HG03139 (cell line): ENCODE data around the gene CACNA2D2.

Experiments used
- ATAC-seq: cut with Tn5 transposase; IDR thresholded peaks from one replicate; pipeline ENCODE4 v1.9.1; 2021; ENCODE audit not compliant: unreplicated experiment

CACNA2D2 gene

DNA sequence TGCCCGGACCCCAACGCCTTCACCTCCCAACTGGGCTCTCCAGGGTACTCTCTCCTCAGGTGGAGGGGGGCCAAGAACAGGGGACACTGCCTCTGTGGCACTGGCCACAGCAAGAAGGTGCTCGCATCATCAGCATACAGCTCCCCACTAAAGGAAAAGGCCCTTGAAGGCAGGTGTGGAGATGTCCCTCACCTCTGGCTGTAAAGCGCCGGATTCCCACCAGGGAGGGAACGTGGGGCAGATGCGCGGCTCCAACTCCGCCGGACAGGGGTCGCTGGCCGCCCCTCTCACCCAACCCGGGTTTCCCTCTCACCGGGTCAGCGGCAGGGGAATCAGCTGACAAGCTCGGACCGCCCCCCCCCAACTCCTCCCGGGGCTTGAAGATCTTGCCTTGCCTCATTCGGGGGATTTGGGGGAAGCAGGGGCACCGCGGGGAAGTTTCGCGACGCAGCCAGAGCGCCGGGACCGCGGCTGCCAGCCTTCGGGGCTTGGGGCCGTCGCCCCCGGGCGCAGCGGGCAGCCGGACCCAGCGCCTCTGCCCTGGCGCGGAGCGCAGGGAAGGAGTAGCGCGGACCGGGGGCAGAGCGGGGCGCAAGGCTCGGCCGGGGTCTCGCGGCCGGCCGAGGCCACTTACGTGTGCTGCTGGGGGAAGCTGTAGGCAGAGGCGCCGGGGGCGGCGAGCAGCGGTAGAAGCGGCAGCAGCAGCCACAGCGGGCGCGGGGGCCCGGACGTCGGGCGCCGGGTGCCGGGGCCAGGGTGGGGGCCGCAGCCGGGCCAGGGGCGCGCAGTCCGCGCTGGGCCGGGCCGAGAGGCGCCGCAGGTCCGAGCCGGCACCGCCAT is 630 bp downstream of the CACNA2D2 start:
- ATAC-seq: no peak

DNA sequence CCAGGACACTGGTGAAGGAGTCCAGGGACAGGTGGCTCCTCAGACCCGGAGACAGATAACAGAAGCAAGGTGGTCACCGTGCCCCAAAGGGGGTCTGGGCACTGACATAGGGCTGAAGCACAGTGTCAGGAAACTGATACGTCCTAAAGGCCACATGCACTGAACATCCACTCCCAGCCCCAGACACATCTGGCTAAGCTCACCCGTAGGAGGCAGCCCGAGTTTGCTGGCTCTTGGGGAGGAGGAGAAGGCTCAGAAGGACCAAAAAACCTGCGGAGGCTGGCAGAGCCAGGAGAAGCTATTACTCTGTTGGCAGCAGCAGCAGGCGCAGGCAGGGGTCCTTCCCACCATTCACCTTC is 1.2 kb downstream of the CACNA2D2 start:
- ATAC-seq: no peak

DNA sequence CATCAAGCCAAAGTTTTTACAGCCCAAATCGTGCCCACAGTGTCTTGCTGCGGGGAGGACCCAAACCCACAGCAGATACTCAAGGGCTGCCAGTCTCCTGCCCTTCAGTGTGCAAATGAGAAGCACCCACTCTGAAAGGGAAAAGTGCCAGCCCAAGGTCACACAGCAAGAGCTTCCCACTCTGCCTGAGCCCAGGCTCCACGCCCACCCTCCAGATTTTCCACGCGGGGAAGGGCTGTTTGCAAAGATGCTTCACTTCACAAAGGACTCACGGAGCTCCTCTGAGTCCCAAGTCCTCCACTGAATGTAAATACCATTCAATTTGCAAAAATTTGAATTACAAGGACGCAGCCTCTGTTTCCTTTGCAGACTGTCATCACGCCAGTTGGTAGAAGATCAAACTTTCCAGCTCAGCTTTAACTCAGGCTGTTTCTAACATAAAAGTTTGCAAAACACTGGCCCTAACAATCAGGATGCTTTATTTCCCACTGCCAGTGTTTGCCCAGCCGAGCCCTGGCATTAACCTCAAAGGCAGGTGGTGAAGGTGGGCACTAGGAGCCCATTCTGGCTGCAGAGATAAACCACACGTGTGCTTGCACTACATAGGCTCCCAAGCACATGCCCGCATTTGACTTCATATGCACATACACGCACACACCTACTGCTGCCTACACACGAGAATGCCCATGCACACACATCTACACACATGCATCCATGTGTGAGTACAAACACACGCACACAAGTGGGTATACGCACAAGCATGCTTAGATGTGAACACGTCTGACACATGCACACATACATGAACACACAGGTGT is 7.6 kb downstream of the CACNA2D2 start:
- ATAC-seq: no peak

DNA sequence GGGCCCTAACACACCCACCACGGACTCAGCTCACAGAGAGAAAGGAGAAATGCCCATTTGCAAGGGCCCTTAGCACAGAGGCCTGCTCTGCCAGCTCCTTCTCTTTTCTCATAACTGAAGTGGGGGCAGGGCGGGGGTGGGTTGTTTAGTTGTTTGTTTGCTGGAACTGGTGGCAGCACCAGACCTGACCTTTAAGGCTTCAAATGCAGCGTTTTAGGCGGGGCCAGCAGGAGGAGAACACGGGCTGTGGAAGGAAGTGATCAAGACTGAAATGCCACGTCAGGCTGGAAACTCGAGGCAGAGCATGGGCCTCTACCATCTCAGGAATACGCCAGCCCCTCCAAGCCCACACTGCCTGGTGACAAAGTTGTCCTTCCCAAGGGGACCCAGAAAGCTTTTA is 9.3 kb downstream of the CACNA2D2 start:
- no peak for ATAC-seq

DNA sequence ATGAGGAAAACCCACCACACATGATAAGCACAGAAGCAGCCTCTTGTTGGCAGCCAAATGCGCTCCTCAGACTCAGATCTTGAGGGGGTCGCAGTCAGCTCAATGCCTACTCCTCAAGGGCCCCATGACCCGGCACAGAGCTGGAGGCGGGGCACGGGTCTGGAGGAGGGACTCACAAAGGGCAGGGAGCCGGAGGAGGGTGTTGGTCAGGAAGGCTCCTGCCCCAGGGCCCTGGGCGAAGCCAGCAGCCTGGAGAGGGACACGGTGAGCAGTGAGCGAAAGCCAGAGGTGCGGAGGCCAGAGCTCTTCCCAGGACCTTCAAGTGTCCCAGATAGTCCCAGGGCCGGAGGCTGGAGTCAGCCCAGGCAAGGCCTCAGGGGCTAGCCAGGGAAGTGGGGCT is 9.8 kb downstream of the CACNA2D2 start:
- ATAC-seq: no peak

DNA sequence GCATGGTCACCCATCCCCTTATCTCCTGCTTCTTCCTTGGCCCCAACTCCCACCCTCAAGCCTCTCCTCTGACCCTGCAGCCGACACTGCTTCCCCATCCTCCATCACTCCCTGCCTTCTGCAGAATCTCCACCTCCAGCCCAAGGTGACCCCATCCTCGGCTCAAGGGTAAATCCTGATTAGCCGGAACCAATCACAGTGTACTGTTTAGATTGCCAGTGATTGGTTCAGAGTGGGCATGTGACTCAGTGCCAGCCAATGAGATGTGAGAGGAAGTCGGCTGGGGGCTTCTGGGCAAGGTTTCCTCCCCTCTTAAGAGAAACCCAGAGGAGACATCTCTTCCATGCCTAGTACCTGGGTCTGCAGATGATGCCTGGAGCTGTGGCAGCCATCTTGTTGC is 10.3 kb downstream of the CACNA2D2 start:
- ATAC-seq: no peak

DNA sequence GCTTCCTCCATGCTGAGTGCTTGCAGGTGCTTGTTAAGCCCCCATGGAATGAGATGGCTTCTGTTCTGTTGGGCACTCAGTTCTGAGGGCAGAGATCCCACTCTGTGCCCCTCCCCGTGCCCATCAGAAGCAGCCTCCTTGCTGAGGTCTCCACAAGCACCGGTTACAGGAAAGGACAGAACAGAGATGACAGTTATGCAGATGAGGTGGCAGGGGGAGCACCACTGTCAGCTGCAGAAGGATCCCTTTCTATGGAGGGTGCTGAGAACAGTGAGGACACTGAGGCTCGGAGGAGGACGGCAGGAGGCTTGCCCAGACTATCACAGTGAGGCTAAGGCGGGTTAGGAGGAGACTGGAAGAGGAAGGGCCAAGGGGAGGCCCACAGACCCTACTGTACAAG is 12.4 kb downstream of the CACNA2D2 start:
- no peak for ATAC-seq

DNA sequence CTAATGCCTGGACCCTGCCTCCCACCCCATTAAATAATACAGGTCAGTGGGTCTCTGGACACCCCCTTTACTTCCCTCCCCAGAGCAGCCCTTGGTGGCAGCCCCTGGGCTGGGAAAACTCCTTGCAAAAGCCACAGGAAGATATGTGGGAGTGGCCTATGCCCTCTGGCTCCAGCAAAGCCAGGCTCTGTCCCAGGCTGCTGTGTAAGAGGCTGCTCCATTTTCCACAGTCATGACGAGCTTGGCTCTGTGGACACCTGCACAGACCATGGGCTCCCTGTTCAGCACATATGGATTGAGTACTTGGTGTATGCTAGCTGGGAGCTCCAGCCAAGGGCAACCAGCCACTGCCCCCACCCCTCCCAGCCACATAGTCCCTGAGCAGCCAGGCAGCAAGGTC is 13.0 kb downstream of the CACNA2D2 start:
- no peak for ATAC-seq

DNA sequence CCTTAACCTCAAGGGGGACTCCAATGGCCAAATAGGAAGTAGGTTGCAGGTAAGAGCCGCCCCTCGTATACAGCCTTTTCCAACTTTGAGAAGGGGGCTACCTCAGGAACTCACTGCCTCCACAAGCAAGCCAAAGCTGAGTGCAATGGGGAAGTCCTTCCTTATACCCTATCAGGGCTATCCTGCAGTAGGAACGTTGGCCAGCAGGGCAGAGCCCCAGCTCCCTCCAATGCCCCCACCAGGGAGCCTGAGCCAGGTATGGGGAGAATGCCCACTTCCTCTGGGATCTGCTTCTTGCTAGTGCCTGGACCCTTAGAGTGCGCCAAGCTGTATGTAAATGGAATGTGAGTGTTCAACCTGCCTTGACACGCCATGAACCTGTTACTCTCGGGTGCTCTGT is 16.3 kb downstream of the CACNA2D2 start:
- no peak for ATAC-seq

DNA sequence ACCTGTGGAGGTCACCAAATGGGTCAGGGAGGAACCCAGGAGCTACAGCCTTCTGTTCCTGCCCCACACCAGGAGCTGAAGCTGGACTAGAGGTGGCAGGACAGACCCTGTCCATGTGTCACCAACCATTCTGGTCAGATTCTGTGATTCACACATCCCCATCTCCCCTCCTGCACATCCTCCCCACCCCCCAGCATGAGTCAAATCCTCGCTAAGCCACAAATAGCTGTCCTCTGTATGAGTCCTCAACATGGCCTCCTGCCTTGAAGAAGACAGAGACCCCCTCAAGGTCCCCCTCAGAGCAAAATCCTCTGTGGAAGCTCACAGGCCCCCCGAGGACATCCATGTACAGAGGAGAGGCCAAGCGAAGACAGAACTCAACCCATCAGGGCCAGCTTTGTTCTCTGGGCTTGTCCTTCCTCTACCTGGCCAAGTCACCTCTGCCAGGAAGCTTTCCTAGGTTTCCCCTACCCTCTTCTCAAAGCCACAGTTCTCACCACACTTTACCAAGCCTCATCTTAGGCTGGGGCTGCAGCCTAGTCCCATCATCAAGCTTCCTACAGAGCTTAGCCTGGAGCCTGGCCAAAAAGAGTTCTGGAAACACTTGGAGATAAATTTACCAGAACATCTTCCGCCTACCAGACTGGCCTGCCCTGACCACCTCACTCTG is 17.1 kb downstream of the CACNA2D2 start:
- no peak for ATAC-seq

DNA sequence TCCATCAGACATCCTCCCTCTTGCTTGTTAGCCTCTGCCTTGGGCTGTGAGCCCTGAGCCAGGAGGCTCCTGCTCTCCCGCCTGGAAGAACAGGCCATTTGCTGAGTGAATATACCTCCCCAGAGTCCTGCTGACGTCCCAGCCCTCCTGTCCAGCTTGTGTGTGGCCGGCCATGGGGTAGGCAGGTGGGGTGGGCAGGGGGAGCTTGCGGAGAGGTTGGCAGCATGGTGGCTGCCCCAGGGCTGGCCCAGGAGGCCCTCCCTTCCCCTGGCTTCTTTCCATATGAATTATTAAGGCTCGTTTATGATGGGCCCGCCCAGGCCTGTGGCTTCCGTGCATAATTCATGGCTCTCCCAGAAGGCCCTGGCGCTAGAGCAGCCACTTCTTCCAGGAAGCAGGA is 18.7 kb downstream of the CACNA2D2 start:
- ATAC-seq: no peak

DNA sequence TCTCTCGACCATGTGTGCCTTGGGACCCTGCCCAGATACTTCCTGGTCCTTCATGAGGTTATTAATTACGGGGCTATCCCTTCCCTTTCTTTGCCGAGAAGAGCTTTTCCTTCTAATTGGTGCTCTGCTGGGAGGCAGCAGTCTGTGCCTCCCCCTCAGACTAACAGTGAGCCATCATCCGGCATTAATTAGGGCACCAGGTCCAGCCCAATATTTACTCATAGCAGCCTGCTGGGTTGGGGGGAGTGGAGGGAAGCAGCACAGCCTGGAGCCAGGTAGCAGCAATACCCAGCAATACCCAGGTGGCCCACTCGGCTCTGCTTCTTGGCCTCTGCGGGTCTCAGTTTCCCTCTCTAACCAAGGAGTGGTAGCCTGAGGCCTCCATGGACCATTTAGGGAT is 20.1 kb downstream of the CACNA2D2 start:
- ATAC-seq: no peak

DNA sequence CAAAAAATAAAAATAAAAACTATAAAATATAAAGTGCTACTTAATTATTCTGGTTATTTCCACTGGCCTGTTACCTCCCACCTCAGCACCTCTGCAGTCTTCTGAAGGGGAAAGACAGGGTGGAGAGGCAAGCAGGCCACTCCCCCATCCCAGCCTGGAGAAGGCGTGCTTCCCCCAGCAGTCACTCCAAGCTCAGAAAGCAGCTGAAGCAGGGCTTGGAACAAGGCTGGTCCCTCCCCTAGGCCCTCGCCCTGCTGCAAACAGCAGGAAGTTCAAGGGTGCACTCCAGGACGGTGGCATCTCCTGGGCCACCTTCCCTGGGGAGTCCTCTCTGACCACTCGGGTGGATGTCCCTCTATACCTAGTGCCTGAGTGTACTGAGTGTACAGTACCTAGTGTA is 21.4 kb downstream of the CACNA2D2 start:
- ATAC-seq: no peak

DNA sequence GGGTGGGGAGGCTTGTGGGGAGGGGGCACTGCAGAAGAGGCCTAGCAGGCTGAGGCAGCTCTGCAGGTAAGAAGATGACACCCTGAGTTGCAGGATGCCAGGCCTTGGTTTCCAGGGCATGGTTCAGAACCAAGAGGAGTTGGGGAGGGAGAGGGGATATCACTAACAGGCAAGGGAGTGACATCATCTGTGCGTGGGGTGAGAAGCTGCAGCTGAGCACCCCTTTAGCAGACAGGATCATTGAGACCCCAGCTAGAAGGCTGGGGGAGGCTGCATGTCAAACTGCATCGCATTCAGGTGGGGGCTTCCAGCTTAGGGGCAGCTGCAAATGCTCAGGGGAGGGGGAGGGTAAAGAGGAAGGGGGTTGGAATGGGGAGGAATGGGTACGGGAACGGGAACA is 23.0 kb downstream of the CACNA2D2 start:
- ATAC-seq: no peak

DNA sequence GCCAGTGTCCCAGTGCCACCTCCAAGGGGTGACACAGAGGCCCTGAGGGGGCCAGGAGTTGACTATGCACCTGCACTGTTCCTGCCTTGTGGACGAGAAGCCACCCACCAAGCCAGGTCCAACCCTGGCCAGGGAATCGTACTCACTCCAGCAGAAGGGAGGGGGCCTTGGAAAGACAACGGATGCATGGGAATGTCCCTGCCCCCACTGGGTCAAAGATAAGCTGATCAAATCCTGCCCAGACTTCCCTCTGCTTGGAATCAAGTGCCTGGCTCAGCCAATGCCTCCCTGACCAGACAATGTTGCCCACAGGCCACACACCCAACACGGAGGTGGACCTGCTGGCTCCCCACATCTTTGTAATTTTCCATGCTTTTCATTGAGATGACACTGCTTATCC is 23.9 kb downstream of the CACNA2D2 start:
- no peak for ATAC-seq

DNA sequence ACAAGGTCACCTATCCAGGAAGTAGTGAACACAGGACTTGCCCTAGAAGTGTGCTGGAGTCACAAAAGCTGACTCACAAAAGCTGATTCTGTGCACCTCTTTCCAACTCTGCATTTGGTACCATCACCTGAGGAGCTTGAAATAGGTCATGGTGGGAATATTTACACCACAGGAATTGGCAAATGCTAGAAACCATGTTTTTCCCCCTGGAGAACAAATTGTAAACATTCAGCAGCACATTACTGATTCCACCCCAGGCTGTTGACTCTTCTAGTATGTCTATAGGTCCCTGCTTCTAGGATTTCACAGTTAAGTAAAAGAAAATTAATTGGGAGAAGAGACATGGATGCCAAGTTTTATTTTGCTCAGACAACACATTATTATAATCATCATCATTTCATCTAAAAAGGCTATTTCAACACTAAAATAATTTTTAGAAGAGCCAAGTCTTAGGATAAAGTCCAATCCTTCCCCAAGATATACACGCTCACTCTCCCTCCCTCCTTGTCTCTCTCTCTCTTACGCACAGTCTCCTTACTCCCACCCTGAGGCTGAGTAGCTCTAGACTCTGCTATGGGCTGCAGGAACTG is 24.7 kb downstream of the CACNA2D2 start:
- ATAC-seq: no peak

DNA sequence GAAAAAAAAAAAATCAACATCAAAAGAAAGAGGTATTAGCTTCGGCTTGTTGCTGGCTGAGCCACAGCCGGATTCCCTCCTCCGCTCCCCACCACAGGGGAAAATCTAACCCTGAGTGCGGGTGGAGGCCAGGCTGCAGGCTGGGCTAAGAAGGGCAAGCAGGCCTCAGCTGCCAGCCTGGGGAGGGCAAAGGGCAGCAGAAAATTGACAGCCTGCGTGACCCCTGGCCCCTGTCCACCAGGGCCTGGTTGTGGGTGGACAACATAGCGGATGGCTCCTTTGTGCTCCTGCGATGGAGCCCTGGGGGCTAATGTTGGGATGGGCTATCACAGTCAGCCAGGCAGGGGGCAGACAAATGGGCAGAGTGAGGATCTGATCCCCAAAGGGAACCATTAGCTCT is 25.4 kb downstream of the CACNA2D2 start:
- ATAC-seq: no peak

DNA sequence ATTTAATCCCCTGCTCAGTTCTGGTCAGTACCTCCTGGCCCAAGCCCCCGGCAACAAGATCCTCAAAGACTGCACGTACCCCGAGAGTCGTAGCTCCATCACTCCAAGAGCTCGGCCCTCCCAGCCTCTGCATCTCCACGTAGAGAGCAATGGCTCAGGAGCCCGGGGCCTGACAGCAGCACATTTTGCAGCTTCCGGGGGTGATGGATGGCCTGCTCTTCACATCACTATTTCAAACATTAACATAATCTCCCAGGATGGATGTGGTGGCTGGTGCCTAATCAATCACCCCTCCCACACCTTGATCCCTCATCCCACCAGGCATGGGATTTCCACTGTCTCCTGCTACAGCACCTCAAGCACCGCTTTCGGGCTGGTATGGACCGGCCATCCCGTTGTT is 28.1 kb downstream of the CACNA2D2 start:
- ATAC-seq: no peak

DNA sequence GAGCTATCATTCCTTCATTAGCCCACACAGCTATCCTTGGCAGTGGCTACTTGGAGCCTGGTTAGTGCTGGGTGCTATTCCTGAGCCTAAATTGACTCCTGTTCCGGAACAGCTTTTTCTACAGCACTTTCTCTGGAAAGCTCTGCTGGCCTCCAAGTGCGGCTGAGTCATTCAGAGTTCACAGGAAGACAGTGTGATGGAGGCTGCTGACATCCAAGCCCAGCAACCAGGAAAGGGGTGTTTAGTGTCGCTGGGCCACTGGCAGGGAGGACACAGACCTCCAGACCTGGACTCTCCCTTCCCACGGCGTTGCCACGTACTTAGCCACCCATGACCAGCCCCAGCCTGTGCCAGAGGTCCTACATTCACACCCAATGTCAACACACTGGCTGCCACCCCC is 28.7 kb downstream of the CACNA2D2 start:
- ATAC-seq: no peak

DNA sequence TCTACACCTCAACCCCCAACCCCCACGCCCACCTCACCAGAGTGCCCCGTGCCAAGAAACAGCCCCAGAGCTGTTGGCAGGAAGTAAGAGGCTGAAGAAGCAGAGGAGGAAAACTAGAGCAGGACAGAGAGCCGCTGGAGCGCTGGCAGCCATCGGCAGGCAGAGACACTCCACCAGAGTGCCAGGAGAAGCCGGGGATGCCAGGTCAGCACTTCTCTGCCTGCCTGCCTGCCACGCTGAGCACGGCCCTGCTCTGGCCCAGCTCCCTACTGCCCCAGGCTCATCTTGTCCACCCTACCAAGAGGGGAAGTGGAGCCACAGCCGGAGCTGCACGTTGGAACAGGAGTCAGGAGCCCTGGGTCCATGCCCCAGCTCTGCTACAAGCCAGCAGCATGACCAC is 29.7 kb downstream of the CACNA2D2 start:
- ATAC-seq: no peak

DNA sequence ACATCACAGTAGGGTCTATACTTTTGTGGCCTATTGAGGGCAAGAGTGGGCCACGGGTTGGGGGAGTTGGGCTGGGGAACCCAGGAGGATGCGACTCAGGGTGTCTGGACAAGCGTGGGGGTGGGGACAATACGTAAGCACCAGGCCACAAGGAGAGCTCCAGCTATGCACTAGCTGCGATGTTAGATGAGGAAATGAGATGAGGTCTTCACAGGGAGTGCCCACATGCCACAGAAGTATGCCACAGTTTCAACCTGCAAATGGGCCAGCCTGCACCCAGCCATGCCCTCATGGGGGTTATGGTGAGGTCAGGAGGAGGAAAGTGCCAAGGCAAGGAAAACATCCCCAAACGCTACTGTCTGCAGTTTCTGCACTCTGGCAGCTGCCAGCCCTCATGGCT is 30.5 kb downstream of the CACNA2D2 start:
- ATAC-seq: no peak

DNA sequence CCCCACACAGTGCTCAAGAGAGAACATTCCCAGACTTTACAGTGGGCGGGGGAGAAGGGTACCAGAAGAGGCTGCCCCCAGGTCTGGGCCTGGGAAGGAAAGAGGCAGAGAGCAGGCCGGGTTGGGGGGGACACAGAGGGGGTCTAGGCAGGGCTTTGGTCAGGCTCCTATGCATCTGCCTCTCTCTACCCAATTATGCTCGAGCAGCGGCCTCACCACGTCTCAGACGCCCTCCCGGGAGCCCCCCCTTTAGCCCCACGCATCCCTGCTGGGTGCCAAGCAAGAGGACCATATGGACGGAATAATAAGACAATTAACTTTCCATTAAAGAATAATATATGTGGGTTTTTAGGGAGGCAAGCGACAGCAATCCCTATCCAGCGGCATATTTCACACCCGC is 32.8 kb downstream of the CACNA2D2 start:
- no peak for ATAC-seq
